Measurements from ENCODE around the gene ALLC. TPM values are rescaled to one million over a fixed set of nuclear protein-coding genes. Genes with fewer than 3 reads are reported as not detected.

ALLC gene
- total RNA-seq, 1 experiment from 2014 or later, result not detected

- DNase-seq (ENCODE audit: low read depth in 1 of 2, low spot score in 2 of 2), result no peak
- Histone ChIP-seq H3K4me1 (replicated peaks) (no peaks in the 10 kb centered on the region), H3K27me3 (replicated peaks) (no peaks in the 10 kb centered on the region), H3K4me3 (no peak overlapping the region), H3K36me3 (no peaks in the 10 kb centered on the region), H3K9me3 (replicated peaks) (no peaks in the 10 kb centered on the region), H3K27ac (no peak overlapping the region)
Observed at GRCh38 chr2:3743951-3744555, 86.1 kb downstream of the ALLC start.

- Histone ChIP-seq H3K4me3 (no peak overlapping the region), H3K27ac (no peak overlapping the region), H3K27me3 (replicated peaks) (no peaks in the 10 kb centered on the region), H3K4me1 (replicated peaks) (no peaks in the 10 kb centered on the region), H3K9me3 (replicated peaks) (no peaks in the 10 kb centered on the region), H3K36me3 (no peaks in the 10 kb centered on the region)
- no peak for DNase-seq (ENCODE audit: low read depth in 1 of 2, low spot score in 2 of 2)
Observed at GRCh38 chr2:3745920-3746319, 87.9 kb downstream of the ALLC start.

GRCh38 chr2:3747032-3747654 is 89.1 kb downstream of the ALLC start:
- H3K27ac ChIP-seq, result no peak overlapping the region
- H3K27me3 ChIP-seq (replicated peaks), result no peaks in the 10 kb centered on the region
- no peaks in the 10 kb centered on the region for H3K9me3 ChIP-seq (replicated peaks)
- H3K36me3 ChIP-seq, result no peaks in the 10 kb centered on the region
- no peak for DNase-seq (ENCODE audit: low read depth in 1 of 2, low spot score in 2 of 2)
- no peaks in the 10 kb centered on the region for H3K4me1 ChIP-seq (replicated peaks)
- no peak overlapping the region for H3K4me3 ChIP-seq

GRCh38 chr2:3747826-3748225 is 89.8 kb downstream of the ALLC start:
- H3K27ac ChIP-seq, result no peak overlapping the region
- H3K27me3 ChIP-seq (replicated peaks), result no peaks in the 10 kb centered on the region
- no peaks in the 10 kb centered on the region for H3K9me3 ChIP-seq (replicated peaks)
- DNase-seq (ENCODE audit: low read depth in 1 of 2, low spot score in 2 of 2), result no peak
- H3K4me1 ChIP-seq (replicated peaks), result no peaks in the 10 kb centered on the region
- H3K36me3 ChIP-seq, result no peaks in the 10 kb centered on the region
- no peak overlapping the region for H3K4me3 ChIP-seq

- Histone ChIP-seq H3K9me3 (replicated peaks) (no peaks in the 10 kb centered on the region), H3K27me3 (replicated peaks) (no peaks in the 10 kb centered on the region), H3K4me1 (replicated peaks) (no peaks in the 10 kb centered on the region), H3K36me3 (no peaks in the 10 kb centered on the region), H3K27ac (no peak overlapping the region), H3K4me3 (no peak overlapping the region)
- no peak for DNase-seq (ENCODE audit: low read depth in 1 of 2, low spot score in 2 of 2)
Observed at GRCh38 chr2:3749201-3749600, 91.2 kb downstream of the ALLC start.

- Histone ChIP-seq H3K9me3 (replicated peaks) (no peaks in the 10 kb centered on the region), H3K27me3 (replicated peaks) (no peaks in the 10 kb centered on the region), H3K36me3 (no peaks in the 10 kb centered on the region), H3K4me3 (no peak overlapping the region), H3K4me1 (replicated peaks) (no peaks in the 10 kb centered on the region), H3K27ac (no peak overlapping the region)
- no peak for DNase-seq (ENCODE audit: low read depth in 1 of 2, low spot score in 2 of 2)
Observed at GRCh38 chr2:3751251-3751650, 93.3 kb downstream of the ALLC start.

GRCh38 chr2:3751806-3752205 is 93.8 kb downstream of the ALLC start:
- no peaks in the 10 kb centered on the region for H3K9me3 ChIP-seq (replicated peaks)
- no peaks in the 10 kb centered on the region for H3K27me3 ChIP-seq (replicated peaks)
- H3K36me3 ChIP-seq, result no peaks in the 10 kb centered on the region
- no peak for DNase-seq (ENCODE audit: low read depth in 1 of 2, low spot score in 2 of 2)
- H3K4me3 ChIP-seq, result no peak overlapping the region
- no peak overlapping the region for H3K27ac ChIP-seq
- H3K4me1 ChIP-seq (replicated peaks), result no peaks in the 10 kb centered on the region

Other genes with a start within 250 kb of the ALLC start
- gene ADI1, start 138.7 kb upstream of the ALLC start, total RNA-seq (2014; rRNA removed; shearing (Covaris generic)), result 78.2 and 82.7 TPM in 2 replicates
- 53.0 and 57.8 TPM in 2 replicates for gene RNASEH1, start 99.9 kb upstream of the ALLC start, total RNA-seq (2014; rRNA removed; shearing (Covaris generic))
- gene RPS7, start 82.9 kb upstream of the ALLC start, total RNA-seq (2014; rRNA removed; shearing (Covaris generic)), result 2,552 and 3,656 TPM in 2 replicates
- not detected in 2 replicates for gene COLEC11, start 63.1 kb upstream of the ALLC start, total RNA-seq (2014; rRNA removed; shearing (Covaris generic))
- not detected in 2 replicates for gene DCDC2C, start 45.4 kb downstream of the ALLC start, total RNA-seq (2014; rRNA removed; shearing (Covaris generic))